Sigmoid colon (tissue), 7 donors: Measurements from ENCODE around the gene CLSTN2. TPM values are rescaled to one million over a fixed set of nuclear protein-coding genes. Genes with fewer than 3 reads are reported as not detected.

Source experiments
- DNase-seq: peaks from one replicate; pipeline ENCODE4 v3.0.0-alpha.2; 2019
- H3K27ac ChIP-seq, 4 donors: fragments of 200-600 bp; sonication (generic); one replicate each; pipeline ENCODE4 v1.5.1; 2016 to 2019; ENCODE audit warnings: mild to moderate bottlenecking in 1 of 4
- H3K27me3 ChIP-seq, 3 donors: fragments of 200-600 bp; sonication (generic); one replicate each; pipeline ENCODE4 v1.5.1; 2019; ENCODE audit warnings: mild to moderate bottlenecking in 1 of 3
- H3K36me3 ChIP-seq, 4 donors: fragments of 200-600 bp; sonication (generic); one replicate each; pipeline ENCODE4 v1.5.1; 2016 to 2019
- H3K4me1 ChIP-seq, 4 donors: fragments of 200-600 bp; sonication (generic); one replicate each; pipeline ENCODE4 v1.5.1; 2017 to 2019
- H3K4me3 ChIP-seq, 4 donors: fragments of 200-600 bp; sonication (generic); one replicate each; pipeline ENCODE4 v1.5.1; 2017 to 2019; ENCODE audit warnings: mild to moderate bottlenecking in 2 of 4, moderate library complexity in 1 of 4
- H3K9me3 ChIP-seq, 4 donors: fragments of 200-600 bp in 3 of 4; sonication (generic) in 3 of 4; one replicate each; pipeline versions ENCODE4 v1.5.1 to v1.6.1; 2013 to 2019
- EP300 ChIP-seq, 4 donors: sonication (generic); formaldehyde crosslinking; IDR thresholded peaks; one replicate each; pipeline ENCODE4 v1.6.1; 2017; ENCODE audit warnings: antibody characterized with exemption in 4 of 4
- POLR2A ChIP-seq, 2 donors: fragments of 450-650 bp; IDR thresholded peaks; one replicate each; pipeline ENCODE4 v1.6.1; 2016; ENCODE audit warnings: antibody characterized with exemption in 2 of 2, mild to moderate bottlenecking in 2 of 2, moderate library complexity in 2 of 2
- POLR2AphosphoS5 ChIP-seq, 4 donors: sonication (generic); formaldehyde crosslinking; IDR thresholded peaks; one replicate each; pipeline ENCODE4 v1.6.1; 2017; ENCODE audit warnings: antibody characterized with exemption in 4 of 4
- WGBS, 2 donors: extraction: QIAGEN DNeasy Blood & Tissue Kit; methylation state at CpG; one replicate each; pipeline ENCODE4 v1.1.7; 2013; 5-methylcytosine and 5-hydroxymethylcytosine counted together
- intact Hi-C: fragments of 100-400 bp; cut with DNase I; formaldehyde crosslinking; loops from one replicate; pipeline ENCODE4 v1.15.1; 2023
- polyA plus RNA-seq, 3 donors: library from polyadenylated mRNA; stranded (reverse); fragments of 200-250 nt; gene quantifications; one replicate each; pipeline ENCODE4 v1.2.3, GENCODE V29; 2013
- total RNA-seq, 4 donors: library from RNA; depleted of rRNA; stranded (reverse); fragments of >200 nt; gene quantifications; one replicate each; pipeline ENCODE4 v1.1.0, GENCODE V29; 2016
- TF ChIP-seq, protein P1 (sequence below), 4 experiments: fragments of 450-650 bp in 3 of 4; fragments of 200-600 bp in 1 of 4; IDR thresholded peaks; one replicate each; pipeline ENCODE4 v1.5.1; 2016 to 2019; ENCODE audit warnings: antibody characterized with exemption in 4 of 4, mild to moderate bottlenecking in 3 of 4, moderate library complexity in 2 of 4
- donor health status: healthy with polysubstance abuse.
- donor health status: Bipolar disorder and iron deficiency.
- donor health status: healthy.

CLSTN2 gene
- total and polyA plus RNA-seq, 7 donors: 0.23 to 8.3 (median 2.7) TPM

DNA sequence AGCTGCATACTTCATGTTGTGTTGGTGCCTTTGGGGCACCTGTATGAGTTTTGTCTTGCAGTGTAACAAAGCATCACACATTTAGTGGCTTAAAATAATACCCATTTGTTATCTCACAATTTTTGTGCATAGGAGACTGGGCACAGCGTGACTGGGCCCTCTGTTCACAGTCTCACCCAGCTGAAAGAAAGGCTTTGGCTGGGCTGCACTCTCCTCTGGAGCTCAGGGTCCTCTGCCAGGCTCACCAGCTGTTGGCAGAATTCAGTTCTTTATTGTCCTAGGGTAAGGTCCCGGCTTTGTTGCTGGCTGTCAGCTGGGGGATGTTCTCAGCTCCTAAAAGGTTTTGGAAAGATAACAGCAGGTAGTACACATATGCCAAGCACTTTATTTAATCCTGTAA lies 263.3 kb downstream of the CLSTN2 start:
- Histone ChIP-seq H3K36me3 (no peaks in the 10 kb centered on the region), H3K4me3 (no peak overlapping the region), H3K27me3 (no peaks in the 10 kb centered on the region), H3K9me3 (no peaks in the 10 kb centered on the region), H3K27ac (no peak overlapping the region), H3K4me1 (no peaks in the 10 kb centered on the region)
- 76 to 85% methylated on average over 2 of the region's 2 CpGs for WGBS, 2 donors
- TF ChIP-seq, protein P1, sequence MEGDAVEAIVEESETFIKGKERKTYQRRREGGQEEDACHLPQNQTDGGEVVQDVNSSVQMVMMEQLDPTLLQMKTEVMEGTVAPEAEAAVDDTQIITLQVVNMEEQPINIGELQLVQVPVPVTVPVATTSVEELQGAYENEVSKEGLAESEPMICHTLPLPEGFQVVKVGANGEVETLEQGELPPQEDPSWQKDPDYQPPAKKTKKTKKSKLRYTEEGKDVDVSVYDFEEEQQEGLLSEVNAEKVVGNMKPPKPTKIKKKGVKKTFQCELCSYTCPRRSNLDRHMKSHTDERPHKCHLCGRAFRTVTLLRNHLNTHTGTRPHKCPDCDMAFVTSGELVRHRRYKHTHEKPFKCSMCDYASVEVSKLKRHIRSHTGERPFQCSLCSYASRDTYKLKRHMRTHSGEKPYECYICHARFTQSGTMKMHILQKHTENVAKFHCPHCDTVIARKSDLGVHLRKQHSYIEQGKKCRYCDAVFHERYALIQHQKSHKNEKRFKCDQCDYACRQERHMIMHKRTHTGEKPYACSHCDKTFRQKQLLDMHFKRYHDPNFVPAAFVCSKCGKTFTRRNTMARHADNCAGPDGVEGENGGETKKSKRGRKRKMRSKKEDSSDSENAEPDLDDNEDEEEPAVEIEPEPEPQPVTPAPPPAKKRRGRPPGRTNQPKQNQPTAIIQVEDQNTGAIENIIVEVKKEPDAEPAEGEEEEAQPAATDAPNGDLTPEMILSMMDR (IDR thresholded peaks at IDR 0.05): no peak
- TF ChIP-seq EP300 (IDR thresholded peaks at IDR 0.05) (no peak), POLR2AphosphoS5 (IDR thresholded peaks at IDR 0.05) (no peak), POLR2A (IDR thresholded peaks at IDR 0.05) (no peak)
- DNase-seq: no peak
- intact Hi-C loops: no loop called here

DNA sequence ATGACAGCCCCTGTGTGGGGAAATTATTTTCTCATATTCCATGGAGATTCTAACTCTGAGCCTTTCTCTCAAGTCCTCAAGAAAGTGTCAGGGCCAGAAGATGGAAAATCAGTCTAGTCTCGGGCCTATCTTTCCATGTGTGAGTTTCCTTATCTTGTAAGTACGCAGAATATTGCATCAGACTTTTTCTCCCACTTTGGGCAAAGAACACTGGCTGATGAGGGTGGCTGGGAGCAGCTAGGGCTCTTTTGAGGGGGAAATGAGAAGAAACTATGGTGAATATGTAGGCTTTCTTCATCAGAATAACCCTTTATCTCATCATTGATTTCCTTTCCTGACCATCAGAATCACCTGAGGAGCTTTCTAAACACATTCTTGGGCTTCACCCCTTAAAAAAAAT lies 264.0 kb downstream of the CLSTN2 start:
- Histone ChIP-seq H3K4me3 (no peak overlapping the region), H3K27ac (no peak overlapping the region), H3K4me1 (no peaks in the 10 kb centered on the region), H3K9me3 (no peaks in the 10 kb centered on the region), H3K27me3 (no peaks in the 10 kb centered on the region), H3K36me3 (no peaks in the 10 kb centered on the region)
- TF ChIP-seq POLR2AphosphoS5 (IDR thresholded peaks at IDR 0.05) (no peak), EP300 (IDR thresholded peaks at IDR 0.05) (no peak), POLR2A (IDR thresholded peaks at IDR 0.05) (no peak)
- TF ChIP-seq, protein P1 (IDR thresholded peaks at IDR 0.05): no peak
- DNase-seq: no peak
- intact Hi-C loops: no loop called here
- WGBS, 2 donors: 87 to 92% methylated on average over 2 of the region's 2 CpGs

DNA sequence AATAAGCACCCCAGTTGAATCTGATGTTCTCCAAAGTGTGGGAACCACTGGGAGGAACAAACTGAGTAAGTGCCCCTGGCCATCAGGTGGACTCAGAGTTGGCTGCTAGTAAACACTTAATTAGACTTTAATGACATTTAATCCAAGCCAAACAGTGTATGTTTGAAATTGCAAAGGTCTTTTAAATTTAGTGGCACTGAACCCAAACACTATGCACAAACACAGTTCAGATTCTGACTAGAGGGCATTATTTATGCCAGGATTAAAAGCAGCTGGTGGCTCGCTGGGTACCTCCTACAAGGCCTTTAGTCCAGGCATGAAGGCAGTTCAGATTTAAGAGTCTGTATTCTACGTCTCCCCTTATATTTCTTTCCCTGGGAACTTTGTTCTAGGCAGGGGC lies 264.8 kb downstream of the CLSTN2 start:
- DNase-seq: no peak
- Histone ChIP-seq H3K27ac (no peak overlapping the region), H3K36me3 (no peaks in the 10 kb centered on the region), H3K27me3 (no peaks in the 10 kb centered on the region), H3K9me3 (no peaks in the 10 kb centered on the region), H3K4me3 (no peak overlapping the region), H3K4me1 (no peaks in the 10 kb centered on the region)
- TF ChIP-seq EP300 (IDR thresholded peaks at IDR 0.05): no peak
- TF ChIP-seq, protein P1 (IDR thresholded peaks at IDR 0.05): no peak
- no peak for TF ChIP-seq POLR2A (IDR thresholded peaks at IDR 0.05)
- no peak for TF ChIP-seq POLR2AphosphoS5 (IDR thresholded peaks at IDR 0.05)
- 85 to 88% methylated on average over 2 of the region's 2 CpGs for WGBS, 2 donors
- intact Hi-C loops: no loop called here

DNA sequence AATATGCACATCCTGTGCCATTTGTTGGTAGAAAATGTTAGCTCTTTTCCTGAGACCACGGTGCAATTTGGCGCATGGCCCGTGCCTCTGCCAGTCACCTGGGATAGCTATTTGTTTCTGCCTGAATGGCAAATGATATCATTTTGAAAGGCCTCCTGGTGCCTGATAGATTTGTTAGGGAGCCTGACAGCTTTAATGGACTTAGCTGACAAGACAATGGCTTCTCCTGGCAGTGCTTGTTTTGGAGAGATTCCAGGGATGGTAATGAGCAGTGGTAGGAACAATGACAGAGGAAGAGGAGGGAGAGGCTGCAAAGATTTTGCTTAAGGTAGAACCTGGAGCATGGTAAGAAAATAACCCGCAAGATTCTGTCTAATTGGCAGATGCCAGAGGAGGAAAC lies 268.5 kb downstream of the CLSTN2 start:
- H3K9me3 ChIP-seq: no peaks in the 10 kb centered on the region
- no peak overlapping the region for H3K27ac ChIP-seq
- DNase-seq: no peak
- no peak overlapping the region for H3K4me3 ChIP-seq
- H3K36me3 ChIP-seq: no peaks in the 10 kb centered on the region
- intact Hi-C loops: no loop called here
- H3K4me1 ChIP-seq: no peaks in the 10 kb centered on the region
- TF ChIP-seq EP300 (IDR thresholded peaks at IDR 0.05) (no peak), POLR2A (IDR thresholded peaks at IDR 0.05) (no peak), POLR2AphosphoS5 (IDR thresholded peaks at IDR 0.05) (no peak)
- TF ChIP-seq, protein P1 (IDR thresholded peaks at IDR 0.05): no peak
- H3K27me3 ChIP-seq: no peaks in the 10 kb centered on the region
- WGBS, 2 donors: 47 to 71% methylated on average over 4 of the region's 4 CpGs

DNA sequence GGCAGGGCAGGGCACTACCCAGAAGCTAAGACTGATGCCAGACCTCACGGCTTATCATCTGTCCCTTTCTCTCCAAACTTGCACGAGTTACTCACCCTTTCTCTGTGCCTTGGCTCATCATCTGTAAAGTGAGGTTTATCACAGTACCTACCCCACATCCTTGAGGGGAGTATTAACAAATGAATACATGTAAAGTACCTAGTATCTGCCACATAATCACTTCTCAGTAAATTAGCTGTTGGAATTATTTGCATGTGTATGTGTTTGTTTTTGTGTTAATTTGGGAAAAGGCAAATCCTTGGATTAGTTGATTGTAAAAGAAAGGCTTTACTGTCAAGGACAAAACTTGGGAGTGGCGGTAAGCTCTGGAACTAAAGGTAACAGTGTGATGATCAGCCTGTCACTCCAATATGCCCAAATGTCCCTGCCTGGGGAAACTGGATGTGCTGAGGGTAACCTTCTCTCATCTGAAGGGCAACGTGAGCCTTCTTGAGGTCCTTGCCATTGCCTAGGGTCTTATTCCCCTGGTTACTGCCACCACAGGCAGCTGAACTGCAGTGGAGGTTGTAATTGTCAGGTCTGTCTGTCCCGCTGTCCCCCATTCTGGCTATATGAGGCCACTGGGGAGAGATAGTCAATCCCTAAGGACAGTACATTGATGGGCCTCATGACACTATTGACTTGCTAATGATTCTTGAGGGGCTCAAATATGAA lies 269.4 kb downstream of the CLSTN2 start:
- intact Hi-C loops: no loop called here
- TF ChIP-seq POLR2AphosphoS5 (IDR thresholded peaks at IDR 0.05) (no peak), POLR2A (IDR thresholded peaks at IDR 0.05) (no peak), EP300 (IDR thresholded peaks at IDR 0.05) (no peak)
- TF ChIP-seq, protein P1 (IDR thresholded peaks at IDR 0.05): no peak
- no peak for DNase-seq
- WGBS, 2 donors: 43 to 57% methylated on average over 5 of the region's 5 CpGs
- Histone ChIP-seq H3K27me3 (no peaks in the 10 kb centered on the region), H3K4me1 (no peaks in the 10 kb centered on the region), H3K36me3 (no peaks in the 10 kb centered on the region), H3K9me3 (no peaks in the 10 kb centered on the region), H3K4me3 (no peak overlapping the region), H3K27ac (no peak overlapping the region)
